ENCODE results near the gene DCC.

DCC gene

GRCh38 chr18:52570975-52571374, 231.0 kb downstream of the DCC start:
- Histone ChIP-seq H3K4me3 (no peak overlapping the region), H3K27ac (no peak overlapping the region)
- TF ChIP-seq, protein P1, sequence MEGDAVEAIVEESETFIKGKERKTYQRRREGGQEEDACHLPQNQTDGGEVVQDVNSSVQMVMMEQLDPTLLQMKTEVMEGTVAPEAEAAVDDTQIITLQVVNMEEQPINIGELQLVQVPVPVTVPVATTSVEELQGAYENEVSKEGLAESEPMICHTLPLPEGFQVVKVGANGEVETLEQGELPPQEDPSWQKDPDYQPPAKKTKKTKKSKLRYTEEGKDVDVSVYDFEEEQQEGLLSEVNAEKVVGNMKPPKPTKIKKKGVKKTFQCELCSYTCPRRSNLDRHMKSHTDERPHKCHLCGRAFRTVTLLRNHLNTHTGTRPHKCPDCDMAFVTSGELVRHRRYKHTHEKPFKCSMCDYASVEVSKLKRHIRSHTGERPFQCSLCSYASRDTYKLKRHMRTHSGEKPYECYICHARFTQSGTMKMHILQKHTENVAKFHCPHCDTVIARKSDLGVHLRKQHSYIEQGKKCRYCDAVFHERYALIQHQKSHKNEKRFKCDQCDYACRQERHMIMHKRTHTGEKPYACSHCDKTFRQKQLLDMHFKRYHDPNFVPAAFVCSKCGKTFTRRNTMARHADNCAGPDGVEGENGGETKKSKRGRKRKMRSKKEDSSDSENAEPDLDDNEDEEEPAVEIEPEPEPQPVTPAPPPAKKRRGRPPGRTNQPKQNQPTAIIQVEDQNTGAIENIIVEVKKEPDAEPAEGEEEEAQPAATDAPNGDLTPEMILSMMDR (IDR thresholded peaks at IDR 0.05), result no peak
- no peak for DNase-seq (ENCODE audit: low spot score)

DNA sequence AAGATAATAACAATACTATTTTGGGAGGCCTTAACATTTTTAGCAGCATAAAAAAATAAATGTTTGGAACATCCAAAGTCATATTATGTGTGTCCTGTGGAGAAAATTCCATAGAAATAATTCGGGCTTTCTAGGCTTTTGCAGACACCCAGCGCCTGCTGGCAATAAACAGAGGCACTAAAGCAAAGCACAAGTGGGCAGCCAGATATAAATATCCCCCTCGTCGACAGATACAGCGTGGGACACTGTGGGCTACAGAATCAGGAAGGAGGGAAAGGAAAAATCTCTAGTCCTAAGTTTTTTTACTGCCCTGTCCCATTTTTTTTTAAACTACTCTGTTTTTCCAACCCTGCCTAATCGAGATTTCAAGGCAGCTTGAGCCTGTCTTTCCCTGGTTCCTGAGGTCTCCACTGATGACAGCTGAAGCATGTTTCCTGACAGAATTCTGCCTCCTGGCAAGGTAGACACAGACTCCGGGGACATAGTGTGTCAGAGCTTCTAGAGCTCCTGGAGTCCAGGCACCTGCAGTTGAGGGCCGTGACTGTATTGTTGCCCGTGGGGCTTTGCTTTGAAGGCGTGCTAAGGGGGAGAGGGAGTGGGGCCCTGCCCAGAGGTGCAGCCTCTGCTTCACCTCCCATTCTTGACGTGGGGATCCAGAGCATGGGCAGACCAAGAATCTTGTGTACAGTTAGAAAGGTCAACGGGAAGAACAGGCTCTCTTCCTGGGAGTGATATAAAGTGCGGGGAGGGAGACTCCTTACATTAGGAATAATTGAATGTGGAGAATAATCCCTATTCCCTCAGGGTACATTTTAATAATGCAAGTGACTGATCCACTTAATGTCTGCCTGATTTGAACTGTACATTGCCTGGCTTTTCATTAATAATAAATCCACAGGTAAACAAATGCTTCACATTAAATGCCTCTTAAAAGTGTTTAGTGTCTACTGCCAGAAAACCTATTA, 232.3 kb downstream of the DCC start:
- no peak for DNase-seq (ENCODE audit: low spot score)
- no peak overlapping the region for H3K27ac ChIP-seq
- TF ChIP-seq, protein P1 (IDR thresholded peaks at IDR 0.05), result no peak
- H3K4me3 ChIP-seq, result no peak overlapping the region

GRCh38 chr18:52577795-52578194, 237.8 kb downstream of the DCC start:
- TF ChIP-seq, protein P1 (IDR thresholded peaks at IDR 0.05), result no peak
- H3K4me3 ChIP-seq, result no peak overlapping the region
- no peak overlapping the region for H3K27ac ChIP-seq
- no peak for DNase-seq (ENCODE audit: low spot score)

GRCh38 chr18:52582061-52582460, 242.1 kb downstream of the DCC start:
- no peak for DNase-seq (ENCODE audit: low spot score)
- H3K27ac ChIP-seq, result no peak overlapping the region
- TF ChIP-seq, protein P1 (IDR thresholded peaks at IDR 0.05), result no peak
- H3K4me3 ChIP-seq, result no peak overlapping the region

GRCh38 chr18:52582516-52582915, 242.5 kb downstream of the DCC start:
- TF ChIP-seq, protein P1 (IDR thresholded peaks at IDR 0.05), result no peak
- H3K27ac ChIP-seq, result no peak overlapping the region
- H3K4me3 ChIP-seq, result no peak overlapping the region
- no peak for DNase-seq (ENCODE audit: low spot score)

DNA sequence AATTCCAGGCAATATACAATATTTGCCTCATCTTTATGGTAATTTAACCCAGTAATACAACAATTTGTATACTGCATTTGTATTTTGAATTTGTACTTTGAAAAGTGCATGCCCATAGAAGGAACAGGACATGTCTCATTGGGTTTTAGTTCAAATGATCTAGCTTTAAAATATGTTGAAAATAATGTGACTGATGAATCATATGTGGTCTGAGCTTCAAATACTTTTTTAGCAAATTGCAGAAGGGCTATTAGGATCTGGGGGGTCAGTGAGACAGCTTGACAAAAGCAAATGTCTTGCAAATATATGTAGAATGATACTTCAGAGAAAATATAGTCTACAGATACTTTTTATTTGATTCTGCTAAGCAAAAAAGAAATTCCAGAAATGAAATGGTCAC, 248.9 kb downstream of the DCC start:
- Histone ChIP-seq H3K4me3 (no peak overlapping the region), H3K27ac (no peak overlapping the region)
- no peak for DNase-seq (ENCODE audit: low spot score)
- TF ChIP-seq, protein P1 (IDR thresholded peaks at IDR 0.05), result no peak
